ENCODE data around the gene HERPUD1.

The HERPUD1 gene

DNA sequence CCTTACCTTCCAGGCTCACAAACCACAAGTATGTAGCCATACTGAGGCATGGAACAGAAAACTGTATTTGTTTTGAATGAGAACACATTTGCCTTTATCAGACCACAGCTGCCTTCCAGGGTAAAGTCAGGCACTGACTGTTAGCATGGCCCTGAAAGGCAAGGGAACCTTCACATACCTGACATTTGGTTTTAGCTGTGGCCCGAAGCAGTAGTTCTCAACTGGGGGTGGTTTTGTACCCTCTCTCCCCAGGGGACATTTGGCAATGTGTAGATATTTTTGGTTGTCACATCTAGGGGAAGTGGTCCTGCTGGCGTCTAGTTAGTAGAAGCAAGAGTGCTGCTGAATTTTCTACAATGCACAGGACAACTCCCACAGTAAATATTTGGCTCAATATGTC is 9.2 kb downstream of the HERPUD1 start:
- CTCF ChIA-PET: interaction anchor here (1.3 kb wide), 1 partner anchor 11 kb away, joined by 3 read pairs; no protein-coding TSS in a partner anchor

DNA sequence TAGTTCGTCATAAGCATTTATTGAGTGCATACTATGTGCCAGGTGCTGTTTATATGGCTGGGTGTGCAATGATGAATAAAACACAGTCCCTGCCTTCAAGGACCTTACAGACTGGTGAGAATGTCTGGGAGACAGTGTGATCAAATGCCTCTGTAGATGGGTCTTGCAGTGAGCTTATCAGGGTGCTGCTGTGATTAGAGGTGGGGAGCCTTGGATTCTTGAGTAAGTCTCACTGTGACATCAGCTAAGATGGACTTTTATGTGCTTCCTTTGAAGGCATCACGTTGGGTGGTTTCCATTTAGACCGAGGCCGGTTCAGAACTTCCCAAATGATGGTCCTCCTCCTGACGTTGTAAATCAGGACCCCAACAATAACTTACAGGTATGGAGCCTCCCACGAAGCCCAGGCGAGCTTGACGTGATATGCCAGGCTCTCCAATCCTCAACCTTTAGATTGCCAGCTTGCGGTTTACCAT is 10.0 kb downstream of the HERPUD1 start:
- CTCF ChIA-PET: interaction anchor here (1.3 kb wide), 1 partner anchor 10 kb away, joined by 3 read pairs; no protein-coding TSS in a partner anchor
- POLR2A ChIA-PET: no interaction called here
- TF ChIP-seq ARNT (IDR thresholded peaks at IDR 0.05) (no peak), ELF4 (IDR thresholded peaks at IDR 0.05) (no peak), FOXA1 (IDR thresholded peaks at IDR 0.05) (no peak), FOXM1 (IDR thresholded peaks at IDR 0.05; ENCODE audit: borderline replicate concordance) (no peak), HDGF (IDR thresholded peaks at IDR 0.05; ENCODE audit: borderline replicate concordance) (no peak), L3MBTL2 (conservative IDR thresholded peaks at IDR 0.05) (no peak), SUZ12 (IDR thresholded peaks at IDR 0.05) (no peak), BHLHE40 (IDR thresholded peaks at IDR 0.05; ENCODE audit: borderline replicate concordance) (no peak), FOXK2 (IDR thresholded peaks at IDR 0.05) (no peak), LEF1 (IDR thresholded peaks at IDR 0.05; ENCODE audit: borderline replicate concordance) (no peak), TARDBP (IDR thresholded peaks at IDR 0.05) (no peak), NFRKB (IDR thresholded peaks at IDR 0.05) (no peak), CTBP1 (IDR thresholded peaks at IDR 0.05; ENCODE audit: borderline replicate concordance) (no peak), SP1 (IDR thresholded peaks at IDR 0.05) (no peak), ZNF384 (IDR thresholded peaks at IDR 0.05) (no peak)
- TF ChIP-seq, protein P1, sequence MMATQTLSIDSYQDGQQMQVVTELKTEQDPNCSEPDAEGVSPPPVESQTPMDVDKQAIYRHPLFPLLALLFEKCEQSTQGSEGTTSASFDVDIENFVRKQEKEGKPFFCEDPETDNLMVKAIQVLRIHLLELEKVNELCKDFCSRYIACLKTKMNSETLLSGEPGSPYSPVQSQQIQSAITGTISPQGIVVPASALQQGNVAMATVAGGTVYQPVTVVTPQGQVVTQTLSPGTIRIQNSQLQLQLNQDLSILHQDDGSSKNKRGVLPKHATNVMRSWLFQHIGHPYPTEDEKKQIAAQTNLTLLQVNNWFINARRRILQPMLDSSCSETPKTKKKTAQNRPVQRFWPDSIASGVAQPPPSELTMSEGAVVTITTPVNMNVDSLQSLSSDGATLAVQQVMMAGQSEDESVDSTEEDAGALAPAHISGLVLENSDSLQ (IDR thresholded peaks at IDR 0.05): no peak
- DNase-seq (ENCODE audit: extremely low spot score): no peak

More for the DNA sequence above, 9.2 kb downstream of the HERPUD1 start:
- POLR2A ChIA-PET: no interaction called here
- TF ChIP-seq LEF1 (IDR thresholded peaks at IDR 0.05; ENCODE audit: borderline replicate concordance): no peak
- no peak for TF ChIP-seq L3MBTL2 (conservative IDR thresholded peaks at IDR 0.05)
- TF ChIP-seq FOXM1 (IDR thresholded peaks at IDR 0.05; ENCODE audit: borderline replicate concordance): no peak
- TF ChIP-seq SUZ12 (IDR thresholded peaks at IDR 0.05): no peak
- TF ChIP-seq BHLHE40 (IDR thresholded peaks at IDR 0.05; ENCODE audit: borderline replicate concordance): no peak
- TF ChIP-seq FOXK2 (IDR thresholded peaks at IDR 0.05): no peak
- TF ChIP-seq ELF4 (IDR thresholded peaks at IDR 0.05): no peak
- TF ChIP-seq TARDBP (IDR thresholded peaks at IDR 0.05): no peak
- TF ChIP-seq FOXA1 (IDR thresholded peaks at IDR 0.05): no peak
- TF ChIP-seq SP1 (IDR thresholded peaks at IDR 0.05): no peak
- no peak for TF ChIP-seq ARNT (IDR thresholded peaks at IDR 0.05)
- TF ChIP-seq ZNF384 (IDR thresholded peaks at IDR 0.05): no peak
- TF ChIP-seq, protein P1 (IDR thresholded peaks at IDR 0.05): no peak
- TF ChIP-seq HDGF (IDR thresholded peaks at IDR 0.05; ENCODE audit: borderline replicate concordance): no peak
- no peak for TF ChIP-seq CTBP1 (IDR thresholded peaks at IDR 0.05; ENCODE audit: borderline replicate concordance)
- no peak for TF ChIP-seq NFRKB (IDR thresholded peaks at IDR 0.05)
- no peak for DNase-seq (ENCODE audit: extremely low spot score)

GRCh38 chr16:56943761-56944375 is 11.9 kb downstream of the HERPUD1 start:
- no peak for DNase-seq (ENCODE audit: extremely low spot score)
- POLR2A ChIA-PET: interaction anchor here (1.7 kb wide), 1 partner anchor 11 kb away, joined by 6 read pairs; no protein-coding TSS in a partner anchor
- no peak for TF ChIP-seq BHLHE40 (IDR thresholded peaks at IDR 0.05; ENCODE audit: borderline replicate concordance)
- TF ChIP-seq CTBP1 (IDR thresholded peaks at IDR 0.05; ENCODE audit: borderline replicate concordance): no peak
- no peak for TF ChIP-seq SP1 (IDR thresholded peaks at IDR 0.05)
- TF ChIP-seq LEF1 (IDR thresholded peaks at IDR 0.05; ENCODE audit: borderline replicate concordance): no peak
- no peak for TF ChIP-seq NFRKB (IDR thresholded peaks at IDR 0.05)
- TF ChIP-seq, protein P1 (IDR thresholded peaks at IDR 0.05): no peak
- no peak for TF ChIP-seq FOXK2 (IDR thresholded peaks at IDR 0.05)
- TF ChIP-seq FOXA1 (IDR thresholded peaks at IDR 0.05): no peak
- no peak for TF ChIP-seq SUZ12 (IDR thresholded peaks at IDR 0.05)
- TF ChIP-seq TARDBP (IDR thresholded peaks at IDR 0.05): no peak
- no peak for TF ChIP-seq ELF4 (IDR thresholded peaks at IDR 0.05)
- no peak for TF ChIP-seq ZNF384 (IDR thresholded peaks at IDR 0.05)
- no peak for TF ChIP-seq L3MBTL2 (conservative IDR thresholded peaks at IDR 0.05)
- no peak for TF ChIP-seq HDGF (IDR thresholded peaks at IDR 0.05; ENCODE audit: borderline replicate concordance)
- no peak for TF ChIP-seq ARNT (IDR thresholded peaks at IDR 0.05)
- TF ChIP-seq FOXM1 (IDR thresholded peaks at IDR 0.05; ENCODE audit: borderline replicate concordance): no peak
- CTCF ChIA-PET: no interaction called here

GRCh38 chr16:56944954-56945839 is 13.3 kb downstream of the HERPUD1 start:
- CTCF ChIA-PET: interaction anchor here (1.4 kb wide), 1 partner anchor 19 kb away, joined by 3 read pairs; no protein-coding TSS in a partner anchor
- POLR2A ChIA-PET: interaction anchor here (1.1 kb wide), 1 partner anchor 14 kb away, joined by 5 read pairs; no protein-coding TSS in a partner anchor
- TF ChIP-seq FOXK2 (IDR thresholded peaks at IDR 0.05): no peak
- no peak for TF ChIP-seq LEF1 (IDR thresholded peaks at IDR 0.05; ENCODE audit: borderline replicate concordance)
- TF ChIP-seq SP1 (IDR thresholded peaks at IDR 0.05): no peak
- no peak for TF ChIP-seq ARNT (IDR thresholded peaks at IDR 0.05)
- TF ChIP-seq SUZ12 (IDR thresholded peaks at IDR 0.05): no peak
- TF ChIP-seq L3MBTL2 (conservative IDR thresholded peaks at IDR 0.05): no peak
- no peak for DNase-seq (ENCODE audit: extremely low spot score)
